Measurements from ENCODE around the gene IDH3B. TPM values are rescaled to one million over a fixed set of nuclear protein-coding genes. Genes with fewer than 3 reads are reported as not detected.

IDH3B gene
- total and polyA plus RNA-seq, 2 donors (not counting 3 experiments of a cell fraction or from before 2014, with no cell fraction given), result 86.9 to 177 TPM

DNA sequence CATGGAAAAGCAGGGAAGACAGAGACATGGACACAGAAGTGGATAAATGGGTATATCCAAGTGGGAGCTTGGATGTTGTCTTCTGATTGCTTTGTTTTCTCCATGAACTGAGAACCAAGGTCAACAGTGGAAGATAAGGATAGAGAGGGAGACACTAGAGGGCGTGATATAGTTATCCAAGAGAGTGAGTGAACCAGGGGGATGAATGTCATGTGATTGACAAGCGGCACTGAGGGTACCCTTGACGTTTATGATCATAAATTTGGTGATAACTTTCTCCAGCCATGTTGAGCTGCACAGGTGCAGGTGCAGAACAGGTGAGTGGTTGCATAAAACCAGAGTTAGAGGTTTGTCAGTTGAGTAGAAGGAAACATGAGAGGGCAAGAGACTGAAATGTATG lies 49.3 kb upstream of the IDH3B start:
- H3K36me3 ChIP-seq (ENCODE audit: control insufficient read depth in 2 of 2, extremely low read depth in 1 of 2, insufficient read depth in 2 of 2, low read length in 2 of 2), result no peaks in the 10 kb centered on the region
- H3K79me2 ChIP-seq (ENCODE audit: control insufficient read depth, insufficient read depth, low read length), result no peaks in the 10 kb centered on the region
- no peak overlapping the region for H3K9ac ChIP-seq (replicated peaks; ENCODE audit: extremely low read depth, insufficient read depth, low read length)
- no TSS peak for BruUV-seq (replicated peaks)
- ChIA-PET POLR2A (no interaction called here), CTCF (interaction anchor here (1.0 to 1.5 kb wide), 2 partner anchors 12 to 16 kb away, joined by 3 to 4 read pairs; no protein-coding TSS in a partner anchor)
- no peak for TF ChIP-seq FOS (IDR thresholded peaks at IDR 0.05; ENCODE audit: borderline replicate concordance, insufficient read depth, low read length)
- no peak for TF ChIP-seq MYC (IDR thresholded peaks at IDR 0.05; ENCODE audit: low read depth, low read length)
- no peak for TF ChIP-seq POLR2A (IDR thresholded peaks at IDR 0.05; ENCODE audit: low read depth, low read length)
- TF ChIP-seq GATA2 (IDR thresholded peaks at IDR 0.05; ENCODE audit: insufficient read depth, insufficient read length, low read depth, low read length), result no peak
- TF ChIP-seq EZH2 (IDR thresholded peaks at IDR 0.05; ENCODE audit: borderline replicate concordance, low read depth, low read length, severe bottlenecking), result no peak
- TF ChIP-seq, protein P1, sequence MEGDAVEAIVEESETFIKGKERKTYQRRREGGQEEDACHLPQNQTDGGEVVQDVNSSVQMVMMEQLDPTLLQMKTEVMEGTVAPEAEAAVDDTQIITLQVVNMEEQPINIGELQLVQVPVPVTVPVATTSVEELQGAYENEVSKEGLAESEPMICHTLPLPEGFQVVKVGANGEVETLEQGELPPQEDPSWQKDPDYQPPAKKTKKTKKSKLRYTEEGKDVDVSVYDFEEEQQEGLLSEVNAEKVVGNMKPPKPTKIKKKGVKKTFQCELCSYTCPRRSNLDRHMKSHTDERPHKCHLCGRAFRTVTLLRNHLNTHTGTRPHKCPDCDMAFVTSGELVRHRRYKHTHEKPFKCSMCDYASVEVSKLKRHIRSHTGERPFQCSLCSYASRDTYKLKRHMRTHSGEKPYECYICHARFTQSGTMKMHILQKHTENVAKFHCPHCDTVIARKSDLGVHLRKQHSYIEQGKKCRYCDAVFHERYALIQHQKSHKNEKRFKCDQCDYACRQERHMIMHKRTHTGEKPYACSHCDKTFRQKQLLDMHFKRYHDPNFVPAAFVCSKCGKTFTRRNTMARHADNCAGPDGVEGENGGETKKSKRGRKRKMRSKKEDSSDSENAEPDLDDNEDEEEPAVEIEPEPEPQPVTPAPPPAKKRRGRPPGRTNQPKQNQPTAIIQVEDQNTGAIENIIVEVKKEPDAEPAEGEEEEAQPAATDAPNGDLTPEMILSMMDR (IDR thresholded peaks at IDR 0.05; ENCODE audit: extremely low read depth in 1 of 2, insufficient read depth in 1 of 2, low read depth in 1 of 2, low read length in 2 of 2), result no peak
- TF ChIP-seq, protein P2, sequence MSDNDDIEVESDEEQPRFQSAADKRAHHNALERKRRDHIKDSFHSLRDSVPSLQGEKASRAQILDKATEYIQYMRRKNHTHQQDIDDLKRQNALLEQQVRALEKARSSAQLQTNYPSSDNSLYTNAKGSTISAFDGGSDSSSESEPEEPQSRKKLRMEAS (IDR thresholded peaks at IDR 0.05; ENCODE audit: insufficient read depth, insufficient read length), result no peak
- no peak for TF ChIP-seq POLR2AphosphoS5 (IDR thresholded peaks at IDR 0.05; ENCODE audit: insufficient read depth, low read depth, low read length)
- no peak for TF ChIP-seq JUN (IDR thresholded peaks at IDR 0.05; ENCODE audit: borderline replicate concordance, insufficient read depth, insufficient read length, low read depth)
- intact Hi-C loops (cut with micrococcal nuclease), result no loop called here
- FAIRE-seq (no peak), DNase-seq (ENCODE audit: low read depth, low spot score) (no peak)
- no peaks in the 10 kb centered on the region for H4K20me1 ChIP-seq (replicated peaks; ENCODE audit: control insufficient read depth, extremely low read depth, insufficient read depth, low read length)
- H3K9me3 ChIP-seq (replicated peaks; ENCODE audit: control insufficient read depth, insufficient read depth, low read length), result no peaks in the 10 kb centered on the region
- H2AFZ ChIP-seq (ENCODE audit: low read depth, low read length), result no peak overlapping the region
- no peak overlapping the region for H3K4me3 ChIP-seq (replicated peaks in 1 of 3; ENCODE audit: insufficient read depth in 1 of 3, low read depth in 1 of 3, low read length in 3 of 3)
- no peaks in the 10 kb centered on the region for H3K9me1 ChIP-seq (replicated peaks; ENCODE audit: control insufficient read depth, extremely low read depth, insufficient read depth, low read length)
- H3K4me2 ChIP-seq (ENCODE audit: insufficient read depth, low read length), result no peak overlapping the region
- H3K27ac ChIP-seq (ENCODE audit: insufficient read depth, low read depth, low read length), result no peak overlapping the region
- H3K4me1 ChIP-seq (ENCODE audit: control insufficient read depth, extremely low read depth, insufficient read depth, low read length), result no peaks in the 10 kb centered on the region
- peaks cover 8 to 14% of the 10 kb centered on the region in 2 experiments for H3K27me3 ChIP-seq (ENCODE audit: control insufficient read depth in 2 of 2, insufficient read depth in 2 of 2, low read length in 2 of 2)
- dilution Hi-C loops (cut with MboI; ENCODE audit: extremely low pct_ligation_motif_present, low sequenced_read_pairs), result no loop called here
